ENCODE data around the gene MOGAT3. TPM values are rescaled to one million over a fixed set of nuclear protein-coding genes. Genes with fewer than 3 reads are reported as not detected.
A peak's percentile ranks its signal among the peaks of the same experiment; 100 is the strongest.

MOGAT3 gene, protein sequence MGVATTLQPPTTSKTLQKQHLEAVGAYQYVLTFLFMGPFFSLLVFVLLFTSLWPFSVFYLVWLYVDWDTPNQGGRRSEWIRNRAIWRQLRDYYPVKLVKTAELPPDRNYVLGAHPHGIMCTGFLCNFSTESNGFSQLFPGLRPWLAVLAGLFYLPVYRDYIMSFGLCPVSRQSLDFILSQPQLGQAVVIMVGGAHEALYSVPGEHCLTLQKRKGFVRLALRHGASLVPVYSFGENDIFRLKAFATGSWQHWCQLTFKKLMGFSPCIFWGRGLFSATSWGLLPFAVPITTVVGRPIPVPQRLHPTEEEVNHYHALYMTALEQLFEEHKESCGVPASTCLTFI
- not detected in 3 replicates for polyA plus RNA-seq
- not detected for polyA plus RNA-seq (2011; ENCODE audit: low read depth)
- not detected in 2 replicates for polyA plus RNA-seq (2011; cell fraction: cytosol; rRNA removed)
- polyA plus RNA-seq (2011; cell fraction: nucleus; rRNA removed) = not detected in 2 replicates
- not detected in 2 replicates for polyA plus RNA-seq (2012; ENCODE audit: low replicate concordance)
- not detected in 3 replicates for polyA minus RNA-seq
- not detected for polyA minus RNA-seq (2011; cell fraction: cytosol; rRNA and poly(A)+ RNA removed)
- not detected in 2 replicates for polyA minus RNA-seq (2011; cell fraction: nucleus; rRNA and poly(A)+ RNA removed)

DNA sequence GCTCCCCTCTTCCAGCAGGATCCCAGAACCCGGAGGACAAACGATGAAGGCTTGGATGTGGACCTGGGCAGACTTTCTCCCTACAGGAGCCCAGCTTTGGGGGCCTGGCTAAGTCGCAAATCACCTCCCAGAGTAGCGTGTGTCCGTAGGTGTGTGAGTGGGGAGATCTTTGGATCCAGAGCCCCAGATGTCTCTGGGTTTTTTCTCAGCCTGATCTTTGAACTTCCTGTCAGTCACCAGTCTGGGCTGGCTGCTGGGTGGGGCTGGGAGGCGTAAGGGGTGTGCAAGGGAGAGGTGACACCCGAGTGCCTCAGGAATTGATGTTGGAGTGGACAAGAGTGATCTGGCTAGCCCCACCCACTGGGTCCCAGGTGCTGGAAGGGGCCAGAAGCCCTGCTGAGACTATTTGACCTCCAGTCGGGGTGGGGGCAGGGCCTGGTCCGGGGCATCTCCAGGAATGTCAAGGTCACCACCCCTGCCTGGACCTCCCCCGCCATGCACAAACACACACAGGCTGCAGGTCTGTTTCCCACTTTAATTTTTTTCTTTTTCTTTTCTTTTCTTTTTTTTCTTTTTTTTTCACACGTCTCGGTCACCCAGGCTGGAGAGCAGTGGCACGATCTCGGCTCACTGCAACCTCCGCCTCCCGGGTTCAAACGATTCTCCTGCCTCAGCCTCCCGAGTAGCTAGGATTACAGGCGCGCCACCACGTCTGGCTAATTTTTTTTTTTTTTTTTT lies at the start of gene MOGAT3:
Gene MOGAT3 (minus strand): TSS at position 175 of the 738 bp plus-strand sequence. CDS start 182 bp downstream, outside the sequence.
- Histone ChIP-seq H3K27me3 (ENCODE audit: control insufficient read depth, extremely low read depth, insufficient read depth, low read length) (peaks cover 31% of the 10 kb centered on the region), H3K36me3 (ENCODE audit: control insufficient read depth in 2 of 2, extremely low read depth in 1 of 2, insufficient read depth in 2 of 2, low read length in 2 of 2) (peaks cover 0 to 2% of the 10 kb centered on the region in 2 experiments), H3K9me1 (ENCODE audit: control insufficient read depth, extremely low read depth, insufficient read depth, low read length) (no peaks in the 10 kb centered on the region), H4K20me1 (ENCODE audit: control insufficient read depth, extremely low read depth, insufficient read depth, low read length) (no peaks in the 10 kb centered on the region), H3K9me3 (ENCODE audit: control insufficient read depth, low read depth, low read length) (no peaks in the 10 kb centered on the region), H3K9ac (ENCODE audit: control insufficient read depth, extremely low read depth, insufficient read depth, low read length) (no peak within 1 kb of the TSS), H3K4me3 (ENCODE audit: control insufficient read depth in 2 of 3, extremely low read depth in 1 of 3, insufficient read depth in 2 of 3, low read depth in 1 of 3, low read length in 3 of 3) (peak within 1 kb of the TSS in 1 of 3 experiments; percentile 37), H3K79me2 (ENCODE audit: control insufficient read depth, insufficient read depth, low read length) (no peaks in the 10 kb centered on the region), H3K27ac (ENCODE audit: control insufficient read depth, insufficient read depth, low read length) (no peak within 1 kb of the TSS), H3K4me2 (ENCODE audit: control insufficient read depth, extremely low read depth, insufficient read depth, low read depth, low read length) (peak within 1 kb of the TSS; percentile 27), H3K4me1 (ENCODE audit: control insufficient read depth, extremely low read depth, insufficient read depth, low read length) (no peaks in the 10 kb centered on the region), H2AFZ (ENCODE audit: control insufficient read depth, low read length) (no peak within 1 kb of the TSS)
- DNase-seq (ENCODE audit: low read depth, low spot score) (no peak), FAIRE-seq (no peak)
- no peak for TF ChIP-seq EZH2 (IDR thresholded peaks at IDR 0.05; ENCODE audit: low read length)
- dilution Hi-C loops (cut with MboI; ENCODE audit: extremely low pct_ligation_motif_present, low sequenced_read_pairs) = no loop called here

DNA sequence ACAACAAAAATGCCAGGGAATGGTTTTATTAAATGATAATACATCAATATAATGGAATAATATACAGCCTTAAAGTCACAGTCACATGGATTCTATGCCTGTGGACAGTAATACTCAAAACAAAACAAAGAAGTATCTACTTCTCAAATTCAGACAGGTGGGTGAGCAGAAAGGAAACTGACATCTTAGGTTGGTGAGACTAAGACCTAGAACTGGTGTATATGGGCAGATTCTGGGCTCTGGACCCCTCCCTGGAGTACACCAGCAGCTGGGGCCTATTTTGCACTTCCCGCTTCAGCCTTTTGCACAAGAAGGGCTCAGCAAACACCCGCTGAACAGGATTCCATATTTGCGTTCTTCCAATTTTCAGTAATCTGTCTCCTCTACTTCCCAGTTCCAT lies 49.5 kb upstream of the MOGAT3 start:
- dilution Hi-C loops (cut with MboI; ENCODE audit: extremely low pct_ligation_motif_present, low sequenced_read_pairs) = no loop called here
- peaks cover 11% of the 10 kb centered on the region for H3K4me1 ChIP-seq (ENCODE audit: control insufficient read depth, extremely low read depth, insufficient read depth, low read length)
- TF ChIP-seq, protein P1, sequence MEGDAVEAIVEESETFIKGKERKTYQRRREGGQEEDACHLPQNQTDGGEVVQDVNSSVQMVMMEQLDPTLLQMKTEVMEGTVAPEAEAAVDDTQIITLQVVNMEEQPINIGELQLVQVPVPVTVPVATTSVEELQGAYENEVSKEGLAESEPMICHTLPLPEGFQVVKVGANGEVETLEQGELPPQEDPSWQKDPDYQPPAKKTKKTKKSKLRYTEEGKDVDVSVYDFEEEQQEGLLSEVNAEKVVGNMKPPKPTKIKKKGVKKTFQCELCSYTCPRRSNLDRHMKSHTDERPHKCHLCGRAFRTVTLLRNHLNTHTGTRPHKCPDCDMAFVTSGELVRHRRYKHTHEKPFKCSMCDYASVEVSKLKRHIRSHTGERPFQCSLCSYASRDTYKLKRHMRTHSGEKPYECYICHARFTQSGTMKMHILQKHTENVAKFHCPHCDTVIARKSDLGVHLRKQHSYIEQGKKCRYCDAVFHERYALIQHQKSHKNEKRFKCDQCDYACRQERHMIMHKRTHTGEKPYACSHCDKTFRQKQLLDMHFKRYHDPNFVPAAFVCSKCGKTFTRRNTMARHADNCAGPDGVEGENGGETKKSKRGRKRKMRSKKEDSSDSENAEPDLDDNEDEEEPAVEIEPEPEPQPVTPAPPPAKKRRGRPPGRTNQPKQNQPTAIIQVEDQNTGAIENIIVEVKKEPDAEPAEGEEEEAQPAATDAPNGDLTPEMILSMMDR (optimal IDR thresholded peaks at IDR 0.05 in 1 of 3, IDR thresholded peaks at IDR 0.05 in 1 of 3, conservative IDR thresholded peaks at IDR 0.05 in 1 of 3; ENCODE audit: extremely low read depth in 1 of 3, insufficient read depth in 2 of 3, low read length in 3 of 3) = no peak
- no peak for TF ChIP-seq EZH2 (IDR thresholded peaks at IDR 0.05; ENCODE audit: low read length)
- FAIRE-seq (no peak), DNase-seq (ENCODE audit: low read depth, low spot score) (no peak)
- H3K4me3 ChIP-seq (ENCODE audit: control insufficient read depth in 2 of 3, extremely low read depth in 1 of 3, insufficient read depth in 2 of 3, low read depth in 1 of 3, low read length in 3 of 3) = no peak overlapping the region
- H3K9me3 ChIP-seq (ENCODE audit: control insufficient read depth, low read depth, low read length) = no peaks in the 10 kb centered on the region
- H2AFZ ChIP-seq (ENCODE audit: control insufficient read depth, low read length) = no peak overlapping the region
- no peaks in the 10 kb centered on the region for H4K20me1 ChIP-seq (ENCODE audit: control insufficient read depth, extremely low read depth, insufficient read depth, low read length)
- H3K27ac ChIP-seq (ENCODE audit: control insufficient read depth, insufficient read depth, low read length) = no peak overlapping the region
- H3K9me1 ChIP-seq (ENCODE audit: control insufficient read depth, extremely low read depth, insufficient read depth, low read length) = no peaks in the 10 kb centered on the region
- no peak overlapping the region for H3K9ac ChIP-seq (ENCODE audit: control insufficient read depth, extremely low read depth, insufficient read depth, low read length)
- H3K27me3 ChIP-seq (ENCODE audit: control insufficient read depth, extremely low read depth, insufficient read depth, low read length) = no peaks in the 10 kb centered on the region
- H3K79me2 ChIP-seq (ENCODE audit: control insufficient read depth, insufficient read depth, low read length) = peaks cover 52% of the 10 kb centered on the region
- H3K4me2 ChIP-seq (ENCODE audit: control insufficient read depth, extremely low read depth, insufficient read depth, low read depth, low read length) = peak overlapping the region; percentile 82
- H3K36me3 ChIP-seq (ENCODE audit: control insufficient read depth in 2 of 2, extremely low read depth in 1 of 2, insufficient read depth in 2 of 2, low read length in 2 of 2) = peaks cover 1 to 11% of the 10 kb centered on the region in 2 experiments

Data from keratinocyte (primary cell).